ENCODE measurements around the gene IREB2. TPM values are rescaled to one million over a fixed set of nuclear protein-coding genes. Genes with fewer than 3 reads are reported as not detected.
A peak's percentile ranks its signal among the peaks of the same experiment; 100 is the strongest.

Gene IREB2
- total and polyA plus RNA-seq, 7 donors: 11.0 to 46.5 (median 29.2) TPM

DNA sequence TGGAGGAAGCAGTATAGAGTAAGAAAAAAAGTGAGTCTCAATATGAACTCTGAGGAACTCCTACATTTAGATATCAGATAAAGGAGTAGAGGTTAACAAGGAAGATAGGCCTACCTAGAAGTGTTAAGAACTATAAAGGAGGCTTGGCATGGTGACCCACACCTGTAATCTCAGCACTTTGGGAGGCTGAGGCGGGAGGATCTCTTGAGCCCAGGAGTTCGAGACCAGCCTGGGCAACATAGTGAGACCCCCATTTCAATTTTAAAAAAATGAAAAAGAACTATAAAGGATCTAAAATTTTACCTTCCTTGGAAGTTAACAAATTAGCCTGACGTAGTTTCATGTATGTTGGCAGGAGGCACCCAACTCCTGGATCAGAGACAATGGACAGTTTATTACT, 14.5 kb downstream of the IREB2 start:
- no peak for TF ChIP-seq CTCF (IDR thresholded peaks at IDR 0.05)
- intact Hi-C loops (cut with DNase I): no loop called here
- ATAC-seq: no peak
- no peaks in the 10 kb centered on the region for H3K27me3 ChIP-seq (ENCODE audit: insufficient read depth in 3 of 3, low read length in 2 of 3)
- H3K4me1 ChIP-seq: peaks cover 68% of the 10 kb centered on the region
- no peaks in the 10 kb centered on the region for H3K36me3 ChIP-seq (ENCODE audit: insufficient read depth in 1 of 2, low read depth in 1 of 2)
- 97 to 99% (median 98%) methylated on average over 3 of the region's 3 CpGs for WGBS, 3 donors
- no peaks in the 10 kb centered on the region for H3K9me3 ChIP-seq
- DNase-seq: no peak
- no peak overlapping the region for H3K27ac ChIP-seq
- no peak overlapping the region for H3K4me3 ChIP-seq

DNA sequence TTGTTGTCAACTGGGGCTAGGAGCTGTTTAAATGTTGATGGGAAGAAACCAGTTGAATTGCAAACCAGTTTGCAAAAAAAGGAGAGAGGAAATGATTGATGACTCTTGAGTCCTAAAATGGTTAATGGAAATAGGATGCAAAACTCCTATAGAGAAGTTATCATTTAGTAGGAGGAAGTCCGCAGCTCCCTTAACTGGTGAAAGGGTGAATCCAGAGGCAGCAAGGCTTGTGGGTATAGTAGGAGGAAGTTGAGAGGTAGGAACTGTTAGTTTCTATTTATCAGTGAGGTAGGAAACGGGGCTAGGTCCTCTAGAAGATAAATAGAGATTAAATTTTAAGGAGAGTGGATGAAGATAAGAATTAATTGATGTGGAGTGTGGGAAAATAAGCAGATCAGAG, 15.4 kb downstream of the IREB2 start:
- no peak for TF ChIP-seq CTCF (IDR thresholded peaks at IDR 0.05)
- WGBS, 3 donors: 76 to 90% (median 84%) methylated on average over 2 of the region's 2 CpGs
- Histone ChIP-seq H3K36me3 (ENCODE audit: insufficient read depth in 1 of 2, low read depth in 1 of 2) (no peaks in the 10 kb centered on the region), H3K27me3 (ENCODE audit: insufficient read depth in 3 of 3, low read length in 2 of 3) (no peaks in the 10 kb centered on the region), H3K4me3 (no peak overlapping the region), H3K4me1 (peaks cover 69% of the 10 kb centered on the region), H3K27ac (no peak overlapping the region), H3K9me3 (no peaks in the 10 kb centered on the region)
- intact Hi-C loops (cut with DNase I): no loop called here
- DNase-seq (no peak), ATAC-seq (no peak)

GRCh38 chr15:78454992-78455391, 17.0 kb downstream of the IREB2 start:
- Histone ChIP-seq H3K4me3 (no peak overlapping the region), H3K9me3 (no peaks in the 10 kb centered on the region), H3K27ac (peak overlapping the region; percentile 70), H3K4me1 (peaks cover 55% of the 10 kb centered on the region), H3K27me3 (ENCODE audit: insufficient read depth in 3 of 3, low read length in 2 of 3) (no peaks in the 10 kb centered on the region), H3K36me3 (ENCODE audit: insufficient read depth in 1 of 2, low read depth in 1 of 2) (no peaks in the 10 kb centered on the region)
- no peak for DNase-seq
- intact Hi-C loops (cut with DNase I): no loop called here
- WGBS, 3 donors: 85 to 92% (median 88%) methylated on average over 5 of the region's 5 CpGs
- no peak for TF ChIP-seq CTCF (IDR thresholded peaks at IDR 0.05)
- no peak for ATAC-seq

DNA sequence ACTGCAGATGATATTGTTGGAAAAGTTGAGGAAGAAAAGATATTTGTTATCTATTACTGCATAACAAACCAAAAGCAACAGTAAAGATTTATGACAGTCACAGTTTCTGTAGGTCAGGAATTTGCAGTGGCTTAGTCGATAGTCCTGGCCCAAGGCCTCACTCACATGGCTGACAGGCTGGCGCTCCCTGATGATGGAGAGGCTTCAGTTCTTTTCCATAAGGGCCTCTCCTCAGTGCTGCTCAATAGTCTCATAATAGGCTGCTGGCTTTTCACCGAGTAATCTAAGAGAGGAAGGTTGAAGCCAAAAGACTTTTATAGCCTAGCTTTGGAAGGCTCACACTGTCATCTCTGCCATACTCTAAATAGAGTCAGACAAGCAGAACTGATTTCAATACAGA, 17.7 kb downstream of the IREB2 start:
- Histone ChIP-seq H3K4me3 (no peak overlapping the region), H3K9me3 (no peaks in the 10 kb centered on the region), H3K36me3 (ENCODE audit: insufficient read depth in 1 of 2, low read depth in 1 of 2) (no peaks in the 10 kb centered on the region), H3K27ac (peak overlapping the region; percentile 70), H3K4me1 (peaks cover 53% of the 10 kb centered on the region), H3K27me3 (ENCODE audit: insufficient read depth in 3 of 3, low read length in 2 of 3) (no peaks in the 10 kb centered on the region)
- ATAC-seq (peak; percentile 92 to 93 (median 92)), DNase-seq (peak; percentile 29 to 65)
- 21 to 31% (median 23%) methylated on average over 3 of the region's 3 CpGs for WGBS, 3 donors
- intact Hi-C loops (cut with DNase I): no loop called here
- no peak for TF ChIP-seq CTCF (IDR thresholded peaks at IDR 0.05)

GRCh38 chr15:78456426-78456825, 18.4 kb downstream of the IREB2 start:
- Histone ChIP-seq H3K4me3 (peak overlapping the region; percentile 5), H3K27ac (peak overlapping the region; percentile 70), H3K36me3 (ENCODE audit: insufficient read depth in 1 of 2, low read depth in 1 of 2) (no peaks in the 10 kb centered on the region), H3K9me3 (no peaks in the 10 kb centered on the region), H3K27me3 (ENCODE audit: insufficient read depth in 3 of 3, low read length in 2 of 3) (no peaks in the 10 kb centered on the region), H3K4me1 (peaks cover 59% of the 10 kb centered on the region)
- intact Hi-C loops (cut with DNase I): no loop called here
- ATAC-seq (peak in 1 of 4 donors; percentile 26), DNase-seq (no peak)
- 79 to 90% (median 83%) methylated on average over 7 of the region's 7 CpGs for WGBS, 3 donors
- no peak for TF ChIP-seq CTCF (IDR thresholded peaks at IDR 0.05)

Measured in psoas muscle (tissue), 8 donors.